ENCODE measurements around the gene FUBP1.

DNA sequence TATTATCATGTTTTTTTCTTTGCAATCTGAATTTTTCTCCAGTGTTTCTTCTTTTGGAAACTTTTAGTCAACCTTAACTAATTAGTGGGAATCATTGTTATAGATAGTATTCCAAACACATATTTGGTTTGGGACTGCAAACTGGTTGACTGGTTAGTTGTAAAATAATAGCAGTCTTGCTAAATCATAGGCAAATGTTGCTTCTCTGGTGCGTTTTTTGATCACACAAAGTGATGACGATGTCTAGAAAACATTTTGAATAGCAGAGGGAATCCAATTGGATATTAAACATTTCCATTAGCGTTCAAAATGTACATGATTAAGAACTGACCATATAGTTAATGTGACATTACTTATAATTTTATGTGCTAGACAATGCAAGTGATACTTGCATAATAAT, 30.4 kb upstream of the FUBP1 start:
- TF ChIP-seq, protein P1, sequence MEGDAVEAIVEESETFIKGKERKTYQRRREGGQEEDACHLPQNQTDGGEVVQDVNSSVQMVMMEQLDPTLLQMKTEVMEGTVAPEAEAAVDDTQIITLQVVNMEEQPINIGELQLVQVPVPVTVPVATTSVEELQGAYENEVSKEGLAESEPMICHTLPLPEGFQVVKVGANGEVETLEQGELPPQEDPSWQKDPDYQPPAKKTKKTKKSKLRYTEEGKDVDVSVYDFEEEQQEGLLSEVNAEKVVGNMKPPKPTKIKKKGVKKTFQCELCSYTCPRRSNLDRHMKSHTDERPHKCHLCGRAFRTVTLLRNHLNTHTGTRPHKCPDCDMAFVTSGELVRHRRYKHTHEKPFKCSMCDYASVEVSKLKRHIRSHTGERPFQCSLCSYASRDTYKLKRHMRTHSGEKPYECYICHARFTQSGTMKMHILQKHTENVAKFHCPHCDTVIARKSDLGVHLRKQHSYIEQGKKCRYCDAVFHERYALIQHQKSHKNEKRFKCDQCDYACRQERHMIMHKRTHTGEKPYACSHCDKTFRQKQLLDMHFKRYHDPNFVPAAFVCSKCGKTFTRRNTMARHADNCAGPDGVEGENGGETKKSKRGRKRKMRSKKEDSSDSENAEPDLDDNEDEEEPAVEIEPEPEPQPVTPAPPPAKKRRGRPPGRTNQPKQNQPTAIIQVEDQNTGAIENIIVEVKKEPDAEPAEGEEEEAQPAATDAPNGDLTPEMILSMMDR (IDR thresholded peaks at IDR 0.05) = no peak
- no peak for TF ChIP-seq POLR2A (IDR thresholded peaks at IDR 0.05)

Measured in upper lobe of left lung (tissue), 4 donors.